Neural cell (in vitro differentiated cells): ENCODE measurements around the gene EXOC8. TPM values are rescaled to one million over a fixed set of nuclear protein-coding genes. Genes with fewer than 3 reads are reported as not detected.
A peak's percentile ranks its signal among the peaks of the same experiment; 100 is the strongest.

Source experiments
- H2AFZ ChIP-seq: fragments of 200-600, 300-800 bp; sonication (generic), shearing (Covaris generic); 2 replicates; pipeline ENCODE4 v1.6.0; 2014; ENCODE audit warnings: low read depth, mild to moderate bottlenecking, antibody characterized with exemption, low read length, moderate library complexity
- H3F3A ChIP-seq: fragments of 200-600 bp; shearing (Covaris generic); 2 replicates; pipeline ENCODE4 v1.6.1; 2016; ENCODE audit warnings: mild to moderate bottlenecking, moderate library complexity, mixed read lengths, antibody characterized with exemption, low read length; ENCODE audit not compliant: insufficient read depth, poor library complexity, severe bottlenecking
- H3K27ac ChIP-seq: fragments of 200-600, 300-800 bp; sonication (generic), shearing (Covaris generic); 2 replicates; pipeline ENCODE4 v1.5.1; 2014; ENCODE audit warnings: mild to moderate bottlenecking, low read length, moderate library complexity
- H3K27me3 ChIP-seq: fragments of 300-800, 200-600 bp; sonication (generic), shearing (Covaris generic); 2 replicates; pipeline ENCODE4 v1.6.0; 2014; ENCODE audit warnings: mild to moderate bottlenecking, low read depth, low read length, moderate library complexity; ENCODE audit not compliant: insufficient read depth
- H3K36me3 ChIP-seq: fragments of 300-800, 200-600 bp; sonication (generic), shearing (Covaris generic); 2 replicates; pipeline ENCODE4 v1.5.1; 2014; ENCODE audit warnings: mild to moderate bottlenecking, antibody characterized with exemption, low read length, moderate library complexity; ENCODE audit not compliant: insufficient read depth
- H3K4me2 ChIP-seq: fragments of 300-800, 200-600 bp; sonication (generic), shearing (Covaris generic); 2 replicates; pipeline ENCODE4 v1.6.0; 2014; ENCODE audit warnings: mild to moderate bottlenecking, low read length
- H3K4me3 ChIP-seq: fragments of 300-800, 200-600 bp; sonication (generic), shearing (Covaris generic); 2 replicates; pipeline ENCODE4 v1.5.1; 2014; ENCODE audit warnings: mild to moderate bottlenecking, low read length, moderate library complexity
- H3K79me2 ChIP-seq: fragments of 200-600 bp; shearing (Covaris generic); replicated peaks from 2 replicates; pipeline ENCODE4 v1.6.0; 2014; ENCODE audit warnings: mild to moderate bottlenecking, low read length, moderate library complexity; ENCODE audit not compliant: insufficient read depth
- H3K9ac ChIP-seq: fragments of 300-800, 200-600 bp; sonication (generic), shearing (Covaris generic); 2 replicates; pipeline ENCODE4 v1.6.1; 2016; ENCODE audit warnings: mild to moderate bottlenecking, low read length, mixed read lengths
- H3K9me2 ChIP-seq: fragments of 200-600 bp; shearing (Covaris generic); 2 replicates; pipeline ENCODE4 v1.6.1; 2016; ENCODE audit warnings: mild to moderate bottlenecking, low read length, mixed read lengths; ENCODE audit not compliant: insufficient read depth
- H3K9me3 ChIP-seq: fragments of 200-600, 300-800 bp; sonication (generic), shearing (Covaris generic); 2 replicates; pipeline ENCODE4 v1.6.1; 2016; ENCODE audit warnings: mild to moderate bottlenecking, mixed run types, low read length, moderate library complexity, mixed read lengths
- H4K20me1 ChIP-seq: fragments of 200-600 bp; shearing (Covaris generic); 2 replicates; pipeline ENCODE4 v1.6.1; 2016; ENCODE audit warnings: mild to moderate bottlenecking, mixed run types; ENCODE audit not compliant: insufficient read depth
- CTCF ChIP-seq: fragments of 450-650 bp; IDR thresholded peaks from 2 replicates; pipeline ENCODE4 v1.5.1; 2014; ENCODE audit warnings: antibody characterized with exemption, mild to moderate bottlenecking, moderate library complexity; ENCODE audit not compliant: poor library complexity, severe bottlenecking
- EP300 ChIP-seq: fragments of 450-650 bp; conservative IDR thresholded peaks from 2 replicates; pipeline ENCODE4 v1.6.1; 2014; ENCODE audit warnings: antibody characterized with exemption, mild to moderate bottlenecking, moderate library complexity; ENCODE audit not compliant: poor library complexity, severe bottlenecking
- EZH2 ChIP-seq: fragments of 200-600, 300-800 bp; shearing (Covaris generic), sonication (generic); IDR thresholded peaks from 2 replicates; pipeline ENCODE4 v1.6.1; 2014; ENCODE audit warnings: antibody characterized with exemption, low read length, borderline replicate concordance, mild to moderate bottlenecking; ENCODE audit not compliant: insufficient read depth, poor library complexity, severe bottlenecking
- MXI1 ChIP-seq: fragments of 450-650 bp; conservative IDR thresholded peaks from 2 replicates; pipeline ENCODE4 v1.6.1; 2014; ENCODE audit warnings: antibody characterized with exemption, mild to moderate bottlenecking; ENCODE audit not compliant: poor library complexity, severe bottlenecking
- POLR2AphosphoS5 ChIP-seq: IDR thresholded peaks from 2 replicates; pipeline ENCODE4 v1.6.1; 2012
- RAD21 ChIP-seq: fragments of 450-650 bp; conservative IDR thresholded peaks from 2 replicates; pipeline ENCODE4 v1.6.1; 2014; ENCODE audit warnings: antibody characterized with exemption, mild to moderate bottlenecking, moderate library complexity
- REST ChIP-seq: IDR thresholded peaks from 2 replicates; pipeline ENCODE4 v1.6.1; 2012; ENCODE audit warnings: borderline replicate concordance
- SMC3 ChIP-seq: fragments of 450-650 bp; conservative IDR thresholded peaks from 2 replicates; pipeline ENCODE4 v1.6.1; 2014; ENCODE audit warnings: antibody characterized with exemption, mild to moderate bottlenecking, moderate library complexity; ENCODE audit not compliant: poor library complexity
- TAF1 ChIP-seq: IDR thresholded peaks from 2 replicates; pipeline ENCODE4 v1.6.1; 2012; ENCODE audit warnings: low read depth
- polyA plus RNA-seq: library from polyadenylated mRNA; depleted of rRNA; stranded (reverse); fragments of >200 nt; gene quantifications from 2 replicates; pipeline ENCODE4 v1.2.3, GENCODE V29; 2014

Gene EXOC8
- polyA plus RNA-seq, 1 donor from 2014 or later: 12.9 TPM

GRCh38 chr1:231369282-231369681 is 31.6 kb upstream of the EXOC8 start:
- TF ChIP-seq EZH2 (no peak), TAF1 (no peak), MXI1 (no peak), SMC3 (peak; percentile 21), REST (no peak), POLR2AphosphoS5 (no peak), EP300 (peak; percentile 11), RAD21 (peak; percentile 36), CTCF (peak; percentile 29)
- Histone ChIP-seq H4K20me1 (no peaks in the 10 kb centered on the region), H3K27ac (peak overlapping the region; percentile 8)

GRCh38 chr1:231364192-231364591 is 26.5 kb upstream of the EXOC8 start:
- Histone ChIP-seq H3K27ac (no peak overlapping the region), H2AFZ (no peak overlapping the region), H3K36me3 (no peaks in the 10 kb centered on the region), H3K9me3 (no peaks in the 10 kb centered on the region), H3K4me3 (no peak overlapping the region), H3K79me2 (no peaks in the 10 kb centered on the region), H3K4me2 (no peak overlapping the region), H4K20me1 (no peaks in the 10 kb centered on the region), H3K9me2 (no peaks in the 10 kb centered on the region), H3F3A (no peaks in the 10 kb centered on the region), H3K27me3 (no peaks in the 10 kb centered on the region), H3K9ac (no peak overlapping the region)
- TF ChIP-seq EP300 (no peak), POLR2AphosphoS5 (no peak)

More at GRCh38 chr1:231369282-231369681, 31.6 kb upstream of the EXOC8 start:
- H3K9ac ChIP-seq: no peak overlapping the region
- H3F3A ChIP-seq: no peaks in the 10 kb centered on the region
- H3K9me3 ChIP-seq: no peaks in the 10 kb centered on the region
- no peaks in the 10 kb centered on the region for H3K9me2 ChIP-seq
- no peak overlapping the region for H3K4me2 ChIP-seq
- no peaks in the 10 kb centered on the region for H3K36me3 ChIP-seq
- H3K79me2 ChIP-seq: no peaks in the 10 kb centered on the region
- no peaks in the 10 kb centered on the region for H3K27me3 ChIP-seq
- no peak overlapping the region for H3K4me3 ChIP-seq
- H2AFZ ChIP-seq: no peak overlapping the region

- Histone ChIP-seq H3K79me2 (no peaks in the 10 kb centered on the region), H4K20me1 (no peaks in the 10 kb centered on the region), H3K27me3 (no peaks in the 10 kb centered on the region), H3K36me3 (no peaks in the 10 kb centered on the region), H3F3A (no peaks in the 10 kb centered on the region), H2AFZ (no peak overlapping the region), H3K27ac (no peak overlapping the region), H3K9ac (no peak overlapping the region), H3K4me2 (no peak overlapping the region), H3K9me2 (no peaks in the 10 kb centered on the region), H3K4me3 (no peak overlapping the region), H3K9me3 (no peaks in the 10 kb centered on the region)
- no peak for TF ChIP-seq POLR2AphosphoS5
- no peak for TF ChIP-seq CTCF
- TF ChIP-seq RAD21: no peak
- TF ChIP-seq EZH2: no peak
- TF ChIP-seq REST: no peak
- no peak for TF ChIP-seq SMC3
- TF ChIP-seq TAF1: no peak
- no peak for TF ChIP-seq EP300
- no peak for TF ChIP-seq MXI1
Measured at GRCh38 chr1:231363624-231364023, 26.0 kb upstream of the EXOC8 start.
